ENCODE measurements around the gene ZNF473.

GRCh38 chr19:50002386-50002960 lies 23.3 kb upstream of the ZNF473 start:
- no peak for TF ChIP-seq EZH2 (IDR thresholded peaks at IDR 0.05; ENCODE audit: low read length, missing control alignments)
- TF ChIP-seq, protein P1, sequence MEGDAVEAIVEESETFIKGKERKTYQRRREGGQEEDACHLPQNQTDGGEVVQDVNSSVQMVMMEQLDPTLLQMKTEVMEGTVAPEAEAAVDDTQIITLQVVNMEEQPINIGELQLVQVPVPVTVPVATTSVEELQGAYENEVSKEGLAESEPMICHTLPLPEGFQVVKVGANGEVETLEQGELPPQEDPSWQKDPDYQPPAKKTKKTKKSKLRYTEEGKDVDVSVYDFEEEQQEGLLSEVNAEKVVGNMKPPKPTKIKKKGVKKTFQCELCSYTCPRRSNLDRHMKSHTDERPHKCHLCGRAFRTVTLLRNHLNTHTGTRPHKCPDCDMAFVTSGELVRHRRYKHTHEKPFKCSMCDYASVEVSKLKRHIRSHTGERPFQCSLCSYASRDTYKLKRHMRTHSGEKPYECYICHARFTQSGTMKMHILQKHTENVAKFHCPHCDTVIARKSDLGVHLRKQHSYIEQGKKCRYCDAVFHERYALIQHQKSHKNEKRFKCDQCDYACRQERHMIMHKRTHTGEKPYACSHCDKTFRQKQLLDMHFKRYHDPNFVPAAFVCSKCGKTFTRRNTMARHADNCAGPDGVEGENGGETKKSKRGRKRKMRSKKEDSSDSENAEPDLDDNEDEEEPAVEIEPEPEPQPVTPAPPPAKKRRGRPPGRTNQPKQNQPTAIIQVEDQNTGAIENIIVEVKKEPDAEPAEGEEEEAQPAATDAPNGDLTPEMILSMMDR (conservative IDR thresholded peaks at IDR 0.05 in 1 of 2, IDR thresholded peaks at IDR 0.05 in 1 of 2; ENCODE audit: low read depth in 1 of 2, low read length in 2 of 2): no peak
